Parietal lobe (tissue), 2 donors: ENCODE measurements around the gene ZSCAN31. TPM values are rescaled to one million over a fixed set of nuclear protein-coding genes. Genes with fewer than 3 reads are reported as not detected.

ENCODE experiments used
- small RNA-seq: library from RNA; depleted of rRNA; stranded (forward); fragments of <200 nt; gene quantifications from one replicate; pipeline ENCODE3, GENCODE V24; 2014; ENCODE audit warnings: low replicate concordance
- total RNA-seq: library from RNA; depleted of rRNA; stranded (reverse); fragments of >200 nt; gene quantifications from one replicate; pipeline ENCODE4 v1.2.3, GENCODE V29; 2014

Gene ZSCAN31
- 16.0 TPM for total RNA-seq

GRCh38 chr6:28335564-28336283 is at the start of gene ZSCAN31:
Gene ZSCAN31 (minus strand): TSS chr6:28336148. CDS start chr6:28329683, 6,465 bp downstream.

GRCh38 chr6:28349892-28350737 is 14.2 kb upstream of the ZSCAN31 start, which contains the start of gene ZKSCAN3:
Gene ZKSCAN3 (plus strand): TSS chr6:28349947. CDS start chr6:28359587, 9,640 bp downstream.

GRCh38 chr6:28281288-28282064 is 54.5 kb downstream of the ZSCAN31 start, which contains the start of gene PGBD1:
Gene PGBD1 (plus strand): TSS chr6:28281572. CDS start chr6:28283814, 2,242 bp downstream.

Small RNAs within 50 kb of the gene (small RNA-seq; reads per million reads assigned to genes)
- gene AL021997.1 = not detected
- not detected for gene AL021997.2

Other genes starting within 250 kb of the ZSCAN31 start
- gene ZSCAN16, start 211.5 kb downstream of the ZSCAN31 start, total RNA-seq = 24.4 TPM
- gene ZKSCAN8, start 194.3 kb downstream of the ZSCAN31 start, total RNA-seq = 41.9 TPM
- 52.3 TPM for gene ZSCAN9, start 110.9 kb downstream of the ZSCAN31 start, total RNA-seq
- 9.1 TPM for gene ZKSCAN4, start 83.9 kb downstream of the ZSCAN31 start, total RNA-seq
- 5.0 TPM for gene NKAPL, start 76.9 kb downstream of the ZSCAN31 start, total RNA-seq
- gene ZSCAN26, start 69.0 kb downstream of the ZSCAN31 start, total RNA-seq = 45.4 TPM
- 20.7 TPM for gene PGBD1, start 54.6 kb downstream of the ZSCAN31 start, total RNA-seq
- gene ZKSCAN3, start 13.8 kb upstream of the ZSCAN31 start, total RNA-seq = 12.8 TPM
- 22.8 TPM for gene ZSCAN12, start 63.6 kb upstream of the ZSCAN31 start, total RNA-seq
- gene ZSCAN23, start 107.3 kb upstream of the ZSCAN31 start, total RNA-seq = 36.3 TPM
- not detected for gene GPX6, start 179.6 kb upstream of the ZSCAN31 start, total RNA-seq
- gene GPX5, start 189.7 kb upstream of the ZSCAN31 start, total RNA-seq = not detected